Limb (tissue), 2 donors: ENCODE measurements around the gene STOX2.
"Not testable (repeated sequence)": the region's sequence is repeated elsewhere in the genome, so short reads cannot be mapped to it uniquely, and the experiment has no call there.

ENCODE experiments used
- DNase-seq, 2 donors: peaks; one replicate each; pipeline ENCODE4 v3.0.0-alpha.2; 2016; ENCODE audit errors: extremely low spot score in 2 of 2

The STOX2 gene

DNA sequence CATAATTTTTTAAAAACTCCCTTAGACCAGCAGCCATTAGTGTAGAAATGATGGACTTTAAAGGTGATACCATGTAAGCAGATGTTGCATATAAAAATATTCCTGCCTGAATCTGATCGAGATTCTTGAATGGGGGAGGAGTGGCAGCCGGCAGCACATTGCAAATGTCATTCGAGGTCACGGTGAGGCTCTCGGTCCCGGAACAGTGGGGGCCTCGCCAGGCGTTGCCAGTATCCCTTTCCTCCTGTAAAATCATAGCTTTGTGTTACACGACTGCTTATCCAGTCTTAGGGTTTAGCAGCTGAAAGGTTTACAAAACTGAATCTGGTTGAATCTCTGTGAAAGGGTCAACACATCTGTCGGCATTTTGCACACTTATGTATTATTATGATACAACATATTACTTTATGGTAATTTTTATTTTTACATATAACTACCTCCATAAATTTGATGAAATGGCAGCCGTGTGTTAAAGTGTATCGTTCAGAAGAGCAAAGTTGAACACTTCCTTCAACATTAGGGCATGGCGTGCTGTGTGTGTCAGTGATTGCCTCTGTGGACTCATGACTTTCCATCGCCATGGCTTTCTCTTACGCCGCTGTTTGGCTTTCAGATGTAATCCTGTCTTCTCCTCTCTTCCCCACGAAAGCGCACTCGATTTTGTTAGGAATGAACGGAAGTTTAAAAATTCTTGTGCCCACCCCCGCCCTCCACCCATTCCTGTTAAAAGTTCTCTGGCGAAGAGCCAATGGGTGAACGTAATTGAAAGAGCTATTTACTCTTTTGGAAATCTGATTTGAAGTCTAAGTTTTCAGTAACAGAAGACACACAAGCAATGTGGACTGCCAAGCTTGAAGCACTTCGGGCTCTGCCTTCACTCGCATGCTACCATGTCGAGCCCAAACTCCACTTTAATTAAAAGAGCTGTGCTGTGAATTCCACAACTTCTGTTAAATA, 114.8 kb downstream of the STOX2 start:
- DNase-seq, result no peak

DNA sequence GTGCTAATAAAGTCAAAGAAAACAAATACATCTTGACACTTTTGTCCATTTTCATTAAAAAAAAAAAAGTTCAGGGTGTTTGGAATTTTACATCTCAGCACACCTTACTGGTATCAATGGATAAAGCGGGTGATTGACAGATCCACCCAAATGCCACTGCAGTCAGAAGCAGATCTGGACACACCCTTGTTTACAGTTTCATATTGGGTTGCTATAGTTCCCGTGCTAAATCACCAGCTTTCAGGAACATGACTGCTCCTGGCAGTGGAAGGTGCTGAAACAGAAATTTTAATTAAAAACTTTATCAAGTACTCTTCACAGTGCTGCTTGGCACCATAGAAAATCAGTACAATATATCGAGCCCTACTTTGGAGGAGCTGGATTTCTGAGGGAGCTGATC, 116.3 kb downstream of the STOX2 start:
- no peak for DNase-seq

DNA sequence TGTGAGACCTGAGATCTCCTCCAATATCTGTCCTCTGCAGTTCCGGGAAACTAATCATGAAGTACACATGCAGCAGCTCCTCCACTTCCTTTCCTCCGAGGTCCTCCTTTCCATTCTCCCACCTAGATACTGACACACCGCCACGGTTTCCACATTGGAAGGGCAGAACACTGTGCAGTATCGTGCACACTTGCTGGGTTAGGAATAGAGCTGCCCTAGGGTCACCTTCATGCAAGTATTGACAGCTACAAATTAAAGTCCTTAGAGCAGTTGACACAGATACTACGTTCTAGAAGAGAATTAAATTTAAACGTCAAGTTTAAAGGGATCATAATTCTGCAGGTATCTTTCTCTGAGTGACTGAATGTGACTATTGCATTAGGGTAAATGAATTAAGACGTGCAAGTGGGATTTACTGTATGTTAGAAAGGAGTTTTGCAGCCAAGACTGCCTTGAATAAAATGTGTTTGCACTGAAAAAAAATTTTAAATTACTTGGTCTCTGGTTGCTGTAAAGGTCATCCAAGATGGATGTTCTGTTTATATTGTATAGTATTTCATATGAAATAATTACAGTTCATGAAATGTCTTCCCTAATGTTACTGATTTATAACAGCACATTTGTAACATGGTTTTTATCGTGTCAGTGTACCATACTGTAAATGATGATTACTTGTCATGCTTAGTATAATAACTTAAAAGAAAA, 117.7 kb downstream of the STOX2 start:
- no peak for DNase-seq

DNA sequence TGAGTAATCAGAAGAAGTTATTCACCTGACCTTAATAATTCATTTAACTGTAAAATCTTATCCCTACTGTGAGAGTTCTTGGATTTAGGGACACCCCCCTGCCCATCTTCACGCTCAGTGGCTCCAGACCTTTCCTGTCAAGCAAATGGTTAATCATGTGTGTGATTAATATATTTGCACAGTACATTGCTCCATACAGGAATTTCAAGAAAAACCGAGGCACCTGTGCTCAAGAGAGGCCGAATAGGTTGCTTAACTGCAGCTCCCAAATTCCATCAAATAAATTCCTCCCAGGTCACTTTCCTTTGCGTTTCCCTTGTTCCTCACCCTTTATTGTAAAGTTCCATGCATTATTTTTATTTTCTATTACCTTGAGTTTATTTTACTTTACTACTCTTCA, 119.5 kb downstream of the STOX2 start:
- DNase-seq, result no peak

DNA sequence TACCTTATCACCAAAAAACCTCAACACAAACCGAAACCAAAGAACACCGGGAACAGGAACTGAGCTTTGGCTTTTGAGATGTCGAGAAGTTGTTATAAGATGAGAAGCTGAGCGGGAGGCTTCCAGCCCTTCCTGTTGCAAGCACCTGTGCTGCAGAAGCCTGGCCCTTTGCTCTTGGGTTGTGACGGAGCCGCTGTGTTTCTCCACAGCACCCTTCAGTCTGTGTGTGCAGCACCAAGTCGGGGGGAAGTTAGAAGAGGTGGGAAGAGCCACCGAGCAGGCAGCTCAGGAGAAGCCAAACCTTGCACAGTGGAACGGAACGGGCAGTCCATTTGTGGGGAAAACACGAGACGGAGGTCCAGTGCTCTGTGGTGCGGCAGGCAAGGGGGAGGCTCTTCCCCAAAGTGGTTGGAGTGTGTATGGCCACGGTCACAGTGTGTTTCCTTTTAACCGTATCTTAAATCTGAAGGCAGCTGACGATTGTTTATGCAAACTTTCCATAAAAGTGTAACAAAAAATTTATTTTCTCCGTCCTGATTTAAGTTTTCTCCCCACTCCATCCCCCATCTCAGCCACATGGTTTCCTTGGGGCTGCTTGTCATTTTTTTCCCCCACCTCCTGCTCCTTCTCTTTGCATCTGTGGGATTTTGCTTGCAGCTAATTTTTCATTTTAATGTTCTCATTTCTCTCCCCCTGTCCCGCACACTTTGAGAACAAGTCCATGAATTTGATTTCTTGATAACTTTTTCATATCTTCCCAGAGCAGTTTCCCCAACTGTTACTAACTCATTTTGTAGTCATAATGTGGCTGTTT, 123.7 kb downstream of the STOX2 start:
- no peak for DNase-seq

DNA sequence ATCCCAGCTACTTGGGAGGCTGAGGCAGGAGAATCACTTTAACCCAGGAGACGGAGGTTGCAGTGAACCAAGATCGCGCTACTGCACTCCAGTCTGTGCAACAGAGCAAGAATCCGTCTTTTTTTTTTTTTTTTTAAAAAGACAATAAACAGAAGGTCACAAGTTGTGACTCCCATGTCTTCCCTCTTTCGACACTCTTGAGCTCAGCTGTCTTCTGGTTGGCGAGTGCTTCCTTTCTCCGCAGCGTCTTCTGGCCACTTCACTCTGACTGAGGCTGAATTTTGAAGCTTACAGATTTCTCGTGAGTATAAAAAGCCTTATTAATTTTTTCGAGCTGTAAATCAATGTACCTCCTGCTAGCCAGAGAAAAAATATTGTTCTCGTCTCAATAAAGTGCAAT, 124.9 kb downstream of the STOX2 start:
- no peak for DNase-seq

DNA sequence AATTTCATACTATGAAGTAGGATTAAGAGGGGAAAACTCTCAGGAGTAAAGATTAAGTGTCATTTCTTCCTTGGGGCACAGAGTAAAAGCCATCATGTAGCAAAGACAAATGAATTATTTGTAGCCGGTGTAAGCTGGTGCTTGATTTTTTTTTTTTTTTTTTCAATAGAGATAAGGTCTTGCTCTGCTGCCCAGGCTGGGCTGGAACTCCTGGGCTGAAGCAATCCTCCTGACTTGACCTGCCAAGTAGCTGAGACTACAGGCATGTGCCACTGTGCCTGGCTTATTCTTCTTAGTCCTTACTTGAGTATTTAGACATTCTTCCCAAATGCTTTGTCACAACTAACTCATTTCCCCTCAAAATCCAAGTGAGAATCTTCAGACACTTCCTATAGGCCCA, 125.7 kb downstream of the STOX2 start:
- no peak for DNase-seq

DNA sequence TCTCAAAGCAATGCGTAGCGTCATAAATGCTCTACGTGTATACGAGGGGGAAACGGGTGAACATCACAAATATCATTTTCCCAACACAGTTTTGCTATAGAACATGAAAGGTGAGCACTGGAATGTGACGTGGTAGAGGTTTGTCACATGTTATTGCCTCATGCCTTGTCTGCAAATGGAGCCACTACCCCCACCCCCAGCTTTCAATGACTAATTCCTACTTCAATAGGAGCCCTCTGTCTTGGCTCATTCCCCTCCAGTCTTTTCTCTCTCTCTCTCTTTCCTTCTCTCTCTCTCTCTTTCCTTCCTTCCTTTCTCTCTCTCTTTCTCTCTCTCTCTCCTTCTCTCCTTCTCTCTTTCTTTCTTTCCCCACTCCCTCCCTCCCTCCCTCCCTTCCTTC, 127.0 kb downstream of the STOX2 start:
- DNase-seq, result no peak

DNA sequence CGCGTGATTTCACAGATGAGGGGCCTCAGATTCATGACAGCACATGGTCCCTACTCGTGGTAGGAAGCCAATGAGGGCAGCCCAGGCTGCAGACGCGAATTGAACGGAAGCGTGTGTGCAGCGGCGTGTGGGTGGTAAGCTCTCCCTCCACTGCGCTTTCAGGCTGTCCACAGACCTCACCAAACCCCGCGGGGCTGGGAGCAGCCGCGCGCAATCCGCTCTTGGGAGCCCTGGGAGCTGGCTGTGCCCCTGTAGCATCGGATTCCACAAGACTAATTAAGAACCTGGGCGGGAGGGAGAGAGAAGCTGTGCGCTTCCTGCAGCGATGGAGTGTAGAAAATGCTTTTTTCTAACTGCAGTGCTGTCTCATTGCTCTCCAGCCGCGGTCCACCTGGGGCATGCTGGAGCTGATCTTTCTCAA, 134.9 kb downstream of the STOX2 start:
- peak in 1 of 2 donors; percentile 54 for DNase-seq

DNA sequence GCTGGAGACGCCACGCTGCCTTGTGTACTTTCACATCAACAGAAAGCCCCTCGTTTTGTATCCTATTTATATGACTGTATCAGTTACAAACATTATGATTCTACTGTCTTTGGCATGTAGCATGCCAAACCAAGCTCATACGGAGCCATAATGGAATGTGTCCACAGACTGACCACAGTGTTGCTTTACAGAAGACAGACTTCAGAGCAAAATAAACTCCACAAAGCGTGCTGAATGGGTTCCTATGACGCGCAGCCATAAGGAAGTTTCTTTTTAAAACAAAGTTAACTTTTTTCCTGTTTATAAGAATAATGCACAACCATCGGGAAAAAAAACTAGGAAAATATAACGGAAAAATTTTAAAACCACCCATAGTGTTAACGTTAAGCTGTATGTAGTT, 136.0 kb downstream of the STOX2 start:
- DNase-seq, result no peak

DNA sequence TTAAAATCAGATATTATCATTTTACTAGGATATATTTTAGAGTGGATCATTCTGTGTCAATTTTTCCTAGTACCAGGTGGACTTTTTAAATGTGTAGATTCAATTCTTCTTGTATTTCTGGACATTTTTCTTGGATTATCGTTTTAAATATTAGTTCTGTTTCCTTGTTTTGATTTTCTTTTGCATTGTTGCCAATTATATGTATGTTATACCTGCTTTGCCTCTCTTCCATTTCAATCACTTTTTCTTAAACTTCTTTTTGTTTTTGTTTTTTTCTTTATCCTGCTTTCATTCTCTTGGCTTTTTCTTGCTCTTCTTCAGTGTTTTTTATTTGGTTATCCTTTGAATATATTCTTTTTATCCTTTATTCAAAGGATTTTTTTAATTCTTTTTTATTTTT, 141.0 kb downstream of the STOX2 start:
- DNase-seq, result no peak

DNA sequence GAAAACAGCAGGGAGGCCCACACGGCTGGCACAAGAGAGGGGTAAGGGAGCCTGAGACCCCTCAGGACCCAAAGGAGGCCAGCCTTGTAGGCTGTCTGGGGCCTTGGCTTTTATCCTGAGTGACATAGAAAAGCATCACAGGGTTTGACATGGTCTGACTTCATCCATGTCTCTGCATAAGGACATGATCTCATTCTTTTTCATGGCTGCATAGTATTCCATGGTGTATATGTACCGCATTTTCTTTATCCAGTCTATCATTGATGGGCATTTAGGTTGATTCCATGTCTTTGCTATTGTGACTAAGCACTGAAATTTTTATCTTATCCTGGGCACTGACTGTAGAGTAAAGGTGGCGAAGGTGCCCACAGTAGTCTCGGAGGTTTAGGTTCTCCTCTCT, 146.2 kb downstream of the STOX2 start:
- not testable (repeated sequence) for DNase-seq

DNA sequence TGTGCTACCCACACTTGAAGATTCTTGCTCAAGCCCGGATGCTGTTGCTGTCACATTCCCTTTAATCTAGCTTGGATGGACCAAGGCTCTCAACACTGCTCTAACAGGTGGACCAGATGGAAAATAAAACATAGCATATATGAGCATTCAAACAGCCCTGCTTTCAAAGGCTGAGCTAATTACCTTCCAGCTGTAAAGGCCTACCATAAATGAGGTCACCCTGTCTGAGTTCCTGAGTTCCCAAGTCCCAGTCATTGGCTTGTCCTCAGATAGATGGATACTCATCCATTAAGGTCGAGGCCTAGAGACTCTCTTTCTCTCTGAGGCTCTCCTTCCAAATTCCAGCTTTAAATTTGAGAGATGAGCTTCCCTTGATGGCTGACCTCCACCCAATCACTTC, 147.5 kb downstream of the STOX2 start:
- DNase-seq, result no peak

DNA sequence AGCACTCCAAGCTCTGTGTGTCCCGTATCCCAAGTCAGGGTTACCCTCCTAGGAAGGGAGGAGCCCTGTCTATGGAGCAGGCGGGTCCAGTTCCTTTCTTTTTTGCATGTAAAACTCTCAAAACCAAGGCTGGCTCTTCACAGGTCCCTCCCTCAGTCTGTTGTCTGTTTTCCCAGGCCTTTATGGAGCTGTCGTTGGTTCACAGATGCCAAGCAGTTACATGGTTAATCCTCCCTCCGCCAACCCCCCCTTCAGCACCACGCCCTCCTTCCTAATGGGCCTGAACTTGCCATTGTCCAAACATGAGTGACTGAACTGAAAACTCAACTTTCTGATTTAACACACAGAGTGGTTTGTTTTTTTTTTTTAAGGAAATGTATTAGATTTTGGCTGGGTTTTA, 148.3 kb downstream of the STOX2 start:
- DNase-seq, result no peak

DNA sequence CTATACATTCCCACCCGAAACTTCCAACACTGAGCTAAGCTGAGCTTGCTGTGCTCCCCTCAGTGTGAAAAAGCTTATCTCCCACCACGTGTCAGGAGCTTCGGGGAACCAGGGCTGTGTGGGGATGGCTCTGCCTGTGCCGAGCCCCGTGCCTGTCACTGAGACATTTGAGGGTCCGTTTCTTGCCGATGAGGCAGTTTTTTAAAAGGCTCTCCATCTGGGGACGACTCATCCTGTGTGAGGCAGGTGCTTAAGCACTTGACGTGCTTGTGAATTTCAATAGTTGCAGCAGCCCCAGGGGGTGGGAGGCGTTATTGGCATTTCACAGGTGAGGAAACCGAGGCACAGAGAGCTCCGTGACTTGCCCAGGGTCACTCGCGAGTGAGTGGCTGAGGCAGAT, 151.8 kb downstream of the STOX2 start:
- no peak for DNase-seq

DNA sequence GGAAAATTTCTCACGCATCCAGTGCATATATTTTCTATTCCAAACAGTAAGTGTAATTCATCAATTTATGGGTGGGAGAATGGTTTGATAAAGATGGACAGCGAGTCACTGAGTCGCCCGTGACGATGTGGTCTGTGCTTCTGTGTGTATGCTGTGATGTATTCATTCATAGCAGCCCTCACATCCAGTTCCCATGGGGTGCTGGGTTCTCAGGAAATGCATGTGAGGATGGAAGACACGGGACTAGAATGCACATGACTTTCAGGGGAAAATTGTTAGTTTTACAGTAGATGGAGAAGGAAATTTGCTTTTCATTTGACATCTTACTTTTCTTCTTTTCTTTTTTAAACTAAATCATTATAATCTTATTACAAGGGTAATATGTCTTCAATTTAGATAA, 152.9 kb downstream of the STOX2 start:
- DNase-seq, result no peak

DNA sequence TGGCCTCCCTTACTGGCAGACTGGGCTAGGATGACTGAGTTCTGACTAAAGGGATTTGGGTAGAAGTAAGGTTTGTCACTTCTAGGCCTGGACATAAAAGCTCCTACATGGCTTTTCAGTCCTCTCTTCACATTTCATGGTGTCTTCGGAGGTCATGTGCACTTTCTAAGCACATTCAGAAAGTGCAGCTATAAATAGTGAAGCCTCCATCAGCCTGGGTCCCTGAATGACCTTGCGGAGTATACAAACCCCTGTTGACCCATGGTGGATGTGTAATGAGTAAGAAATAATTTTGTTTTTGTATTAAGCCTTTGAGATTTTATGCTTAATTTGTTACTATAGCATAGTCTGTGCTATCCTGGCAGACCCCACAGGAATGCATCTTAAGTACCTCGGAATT, 154.0 kb downstream of the STOX2 start:
- no peak for DNase-seq

DNA sequence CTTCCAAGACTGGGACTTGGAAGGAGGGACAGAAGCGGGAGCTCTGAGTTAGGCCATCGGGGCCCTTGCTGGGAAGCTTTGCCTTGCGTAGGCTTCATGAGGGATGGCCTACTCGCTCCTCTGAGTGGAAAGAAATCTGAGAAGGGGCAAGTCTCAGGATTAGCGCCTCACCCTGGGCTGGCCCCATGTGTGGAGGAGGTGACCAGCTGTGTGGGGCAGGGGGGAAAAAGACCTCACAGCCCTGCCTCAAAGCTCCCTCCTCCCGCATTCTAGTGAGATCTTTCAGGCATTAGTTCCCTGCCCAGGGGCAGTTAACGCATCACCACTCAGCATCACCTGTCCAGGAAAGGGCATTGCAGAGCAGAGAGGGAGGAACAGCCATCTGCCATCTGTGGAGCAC, 156.5 kb downstream of the STOX2 start:
- no peak for DNase-seq

DNA sequence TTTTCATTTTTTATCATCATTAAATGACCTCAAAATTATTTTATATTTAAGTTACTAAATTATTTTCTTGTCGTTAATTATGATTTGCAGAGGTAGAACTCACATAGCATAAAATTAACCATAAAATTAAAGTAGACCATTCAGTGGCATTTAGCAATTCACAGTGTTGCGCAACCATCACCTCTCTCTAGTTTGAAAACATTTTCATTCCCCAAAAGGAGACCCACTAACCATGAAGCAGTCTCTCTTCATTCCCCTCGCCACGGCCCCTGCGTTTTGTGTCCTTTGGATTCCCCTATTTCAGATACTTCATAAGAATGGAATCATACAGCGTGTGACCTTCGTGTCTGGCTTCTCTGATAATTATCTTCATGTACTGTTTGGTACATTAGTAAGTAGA, 157.7 kb downstream of the STOX2 start:
- no peak for DNase-seq

DNA sequence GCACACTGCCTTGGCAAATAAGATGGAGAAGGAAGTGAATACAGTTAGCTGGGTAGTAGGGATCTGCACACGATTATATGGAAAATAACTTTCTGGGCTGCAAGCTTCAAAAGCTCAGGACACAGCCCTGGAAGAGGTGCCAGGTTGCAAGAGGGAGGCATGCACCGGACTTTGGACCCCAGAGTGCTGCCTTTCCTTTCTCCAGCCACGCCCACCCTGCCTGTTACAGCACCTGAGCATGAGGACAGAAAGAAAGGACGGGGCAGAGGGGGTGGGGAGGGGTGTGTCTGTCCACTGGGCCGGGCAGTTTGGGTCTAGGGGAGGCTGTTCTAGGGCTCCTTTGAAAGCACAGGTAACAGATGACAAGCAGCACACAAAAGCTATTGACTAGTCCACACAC, 159.8 kb downstream of the STOX2 start:
- DNase-seq, result no peak

DNA sequence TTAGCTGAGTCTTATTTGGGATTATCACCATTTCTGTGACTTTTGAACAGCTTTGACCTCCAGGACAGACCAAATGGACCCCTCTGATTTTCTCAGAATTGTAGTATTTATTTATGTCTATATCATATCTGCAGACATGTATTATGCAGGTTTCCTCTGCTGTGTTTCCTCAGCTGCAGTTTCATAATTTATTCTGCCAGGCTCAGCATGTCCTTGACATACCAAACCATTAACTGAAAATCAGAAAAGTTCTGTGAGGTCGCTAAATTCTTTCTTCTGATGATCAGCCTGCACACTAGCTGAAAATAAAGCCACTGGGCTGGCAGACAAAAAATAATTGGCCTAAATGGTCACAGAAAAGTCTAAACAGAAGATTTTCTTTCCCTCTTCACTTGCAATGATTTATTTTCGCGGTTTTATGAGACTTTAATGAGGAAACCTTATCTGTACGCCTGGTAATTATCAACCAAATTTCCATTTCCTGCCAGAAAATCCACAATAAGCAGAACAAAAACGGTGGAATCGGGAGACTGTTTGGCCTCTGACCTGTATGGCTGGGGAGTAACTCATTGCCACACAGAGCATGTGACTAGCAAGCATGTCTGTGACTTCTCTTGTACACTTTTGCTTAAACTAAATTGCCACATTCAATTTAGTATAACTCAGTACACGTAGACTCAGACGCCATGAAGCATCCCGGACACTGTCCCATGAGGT, 161.6 kb downstream of the STOX2 start:
- no peak for DNase-seq
